Parathyroid adenoma (tissue), 2 donors: ENCODE measurements around the gene PIEZO2.

Source experiments
- H2AFZ ChIP-seq: fragments of 300-600 bp; sonication (generic); one replicate; pipeline ENCODE4 v1.7.0; 2017; ENCODE audit warnings: antibody characterized with exemption, mild to moderate bottlenecking
- H3K27ac ChIP-seq: fragments of 300-600 bp; sonication (generic); one replicate; pipeline ENCODE4 v1.7.0; 2017
- H3K27me3 ChIP-seq: fragments of 300-600 bp; sonication (generic); one replicate; pipeline ENCODE4 v1.7.0; 2017; ENCODE audit warnings: low read length; ENCODE audit not compliant: control insufficient read depth, insufficient read depth
- H3K36me3 ChIP-seq: fragments of 300-600 bp; sonication (generic); one replicate; pipeline ENCODE4 v1.7.0; 2017; ENCODE audit warnings: low read length; ENCODE audit not compliant: control insufficient read depth, insufficient read depth
- H3K4me1 ChIP-seq: fragments of 300-600 bp; sonication (generic); one replicate; pipeline ENCODE4 v1.7.0; 2017; ENCODE audit warnings: control low read depth
- H3K4me2 ChIP-seq: fragments of 300-600 bp; sonication (generic); one replicate; pipeline ENCODE4 v1.7.0; 2017; ENCODE audit warnings: low read length
- H3K4me3 ChIP-seq: fragments of 300-600 bp; sonication (generic); one replicate; pipeline ENCODE4 v1.7.0; 2017; ENCODE audit warnings: low read depth, low read length
- H3K79me2 ChIP-seq: fragments of 300-600 bp; sonication (generic); one replicate; pipeline ENCODE4 v1.7.0; 2017; ENCODE audit warnings: control low read depth
- H3K9ac ChIP-seq: fragments of 300-600 bp; sonication (generic); one replicate; pipeline ENCODE4 v1.7.0; 2017; ENCODE audit warnings: mild to moderate bottlenecking
- H3K9me3 ChIP-seq: fragments of 300-600 bp; sonication (generic); one replicate; pipeline ENCODE4 v1.7.0; 2017; ENCODE audit warnings: low read length; ENCODE audit not compliant: control insufficient read depth
- CTCF ChIP-seq: fragments of 300-600 bp; sonication (generic); IDR thresholded peaks from one replicate; pipeline ENCODE4 v1.7.0; 2017; ENCODE audit warnings: antibody characterized with exemption, mild to moderate bottlenecking
- donor health status: primary hyperparathyroidism.

PIEZO2 gene

DNA sequence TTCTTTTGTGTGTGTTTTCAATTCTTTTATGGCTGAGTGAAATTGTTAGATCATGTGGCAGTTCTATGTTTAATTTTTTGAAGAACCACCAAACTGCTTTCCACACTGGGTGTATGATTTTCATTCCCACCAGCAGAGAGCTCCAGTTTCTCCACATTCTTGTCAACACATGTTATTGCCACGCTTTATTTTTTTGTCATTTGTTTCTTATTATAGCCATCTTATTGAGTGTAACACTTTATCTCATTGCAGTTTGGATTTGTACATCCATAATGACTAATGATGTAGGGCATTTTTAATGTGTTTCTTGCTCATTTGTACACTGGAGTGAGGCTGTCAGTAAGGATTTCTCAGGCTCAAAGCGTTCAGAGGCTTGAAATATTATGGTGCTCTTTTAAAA is 184.2 kb downstream of the PIEZO2 start:
- H2AFZ ChIP-seq, result no peak overlapping the region
- no peaks in the 10 kb centered on the region for H3K9me3 ChIP-seq
- no peak overlapping the region for H3K4me3 ChIP-seq
- TF ChIP-seq CTCF, result no peak
- H3K4me1 ChIP-seq, result no peaks in the 10 kb centered on the region
- no peak overlapping the region for H3K9ac ChIP-seq
- H3K27ac ChIP-seq, result no peak overlapping the region
- no peaks in the 10 kb centered on the region for H3K36me3 ChIP-seq
- H3K79me2 ChIP-seq, result no peaks in the 10 kb centered on the region
- no peaks in the 10 kb centered on the region for H3K27me3 ChIP-seq
- no peak overlapping the region for H3K4me2 ChIP-seq

DNA sequence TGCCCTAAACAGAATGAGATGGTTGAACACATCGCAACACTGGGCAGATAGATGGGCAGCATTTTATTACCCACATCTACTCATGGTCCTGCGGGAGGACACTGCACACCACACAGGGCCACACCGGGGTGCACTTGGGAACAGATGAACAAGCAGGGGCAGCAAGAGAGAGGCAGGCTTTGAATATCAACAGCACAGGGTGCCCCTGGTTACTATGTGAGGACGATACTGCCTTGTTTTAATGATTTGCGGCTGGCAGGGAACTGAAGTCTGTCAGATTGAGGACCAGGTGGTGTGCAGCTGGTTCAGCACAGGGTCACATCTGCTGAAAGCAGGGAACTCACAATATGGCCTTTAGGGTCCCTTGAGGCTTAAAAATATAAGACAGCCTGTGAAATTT is 195.7 kb downstream of the PIEZO2 start:
- no peaks in the 10 kb centered on the region for H3K4me1 ChIP-seq
- H3K36me3 ChIP-seq, result no peaks in the 10 kb centered on the region
- no peaks in the 10 kb centered on the region for H3K9me3 ChIP-seq
- H3K4me3 ChIP-seq, result no peak overlapping the region
- no peaks in the 10 kb centered on the region for H3K79me2 ChIP-seq
- no peak overlapping the region for H3K27ac ChIP-seq
- no peak overlapping the region for H3K9ac ChIP-seq
- H2AFZ ChIP-seq, result no peak overlapping the region
- H3K4me2 ChIP-seq, result no peak overlapping the region
- no peak for TF ChIP-seq CTCF
- no peaks in the 10 kb centered on the region for H3K27me3 ChIP-seq

DNA sequence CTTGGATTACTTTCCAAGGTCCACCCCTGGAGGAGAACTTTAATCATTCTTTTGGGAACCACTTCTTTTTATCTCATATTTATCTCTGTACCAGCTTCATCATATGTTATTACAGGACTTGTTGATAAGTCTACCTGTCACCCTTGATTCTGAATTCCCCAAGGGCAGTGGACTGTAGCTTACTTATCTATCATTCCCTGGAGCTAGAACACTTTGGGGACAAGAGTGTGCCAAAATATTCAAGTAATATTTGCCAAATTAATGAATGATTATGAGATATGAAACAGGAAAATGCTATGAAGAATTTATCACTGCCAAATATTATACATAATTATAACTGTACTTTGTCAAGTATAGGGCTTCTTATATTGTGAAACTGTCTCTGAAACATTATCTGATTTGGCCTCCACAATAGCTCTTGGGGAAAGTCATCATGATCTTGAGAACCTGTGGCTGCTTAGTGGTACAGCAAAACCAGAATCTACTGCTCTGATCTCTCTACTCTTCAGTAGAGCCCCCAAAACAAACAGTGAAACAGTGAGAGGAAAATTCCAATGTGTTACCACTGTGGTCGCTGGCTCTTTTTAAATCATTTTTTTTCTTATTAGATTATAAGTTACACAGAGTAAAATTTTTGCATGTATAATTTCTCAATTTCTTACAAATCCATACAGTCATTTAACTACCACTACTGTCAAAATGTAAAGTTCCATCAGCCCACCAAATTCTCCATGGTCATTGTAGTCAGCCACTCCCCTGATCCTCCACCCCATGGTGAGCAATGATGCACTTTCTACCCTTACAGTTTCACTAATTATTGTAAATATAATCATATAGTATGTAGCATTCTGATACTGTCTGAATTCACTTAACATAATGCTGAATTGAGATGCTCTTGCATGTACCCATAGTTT is 197.5 kb downstream of the PIEZO2 start:
- Histone ChIP-seq H3K4me2 (no peak overlapping the region), H3K36me3 (no peaks in the 10 kb centered on the region), H3K9ac (no peak overlapping the region), H3K27me3 (no peaks in the 10 kb centered on the region), H3K4me1 (no peaks in the 10 kb centered on the region), H3K4me3 (no peak overlapping the region), H3K27ac (no peak overlapping the region), H3K9me3 (no peaks in the 10 kb centered on the region), H2AFZ (no peak overlapping the region), H3K79me2 (no peaks in the 10 kb centered on the region)
- no peak for TF ChIP-seq CTCF

DNA sequence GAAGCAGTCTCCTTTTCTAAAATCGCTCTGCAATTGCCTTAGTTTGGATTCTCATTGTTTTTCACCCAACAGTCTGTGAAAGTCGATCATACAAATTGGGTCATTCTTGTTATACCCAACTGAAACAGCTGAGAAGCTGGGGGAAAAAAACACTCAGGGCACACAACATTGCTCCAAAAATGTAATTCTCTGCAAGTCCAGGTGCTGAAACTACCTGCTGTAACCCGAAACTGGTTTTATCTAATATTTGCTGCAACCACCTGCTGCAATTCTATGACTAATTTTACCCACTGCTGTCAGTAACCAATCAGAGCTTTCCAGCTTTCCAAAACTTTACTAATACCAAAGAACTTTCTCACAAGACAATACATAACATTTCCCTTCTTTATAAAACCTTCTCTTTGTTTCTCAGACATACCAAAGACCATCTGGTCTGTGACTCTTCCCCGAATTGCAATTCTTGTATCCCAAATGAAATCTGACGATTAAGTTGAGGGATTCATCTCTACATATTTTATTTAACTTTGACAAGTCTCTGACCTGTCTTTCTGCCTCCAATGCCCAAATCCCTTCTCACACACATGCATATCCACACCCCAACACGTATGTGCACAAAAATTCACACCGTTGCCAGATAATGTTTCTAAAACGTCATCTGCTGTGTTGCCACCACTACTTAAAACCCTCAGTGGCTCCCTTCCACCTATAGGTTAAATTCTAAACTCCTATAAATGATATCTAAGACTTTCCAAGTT is 198.3 kb downstream of the PIEZO2 start:
- Histone ChIP-seq H3K4me2 (no peak overlapping the region), H3K79me2 (no peaks in the 10 kb centered on the region), H3K9ac (no peak overlapping the region), H3K9me3 (no peaks in the 10 kb centered on the region), H3K4me3 (no peak overlapping the region), H3K4me1 (no peaks in the 10 kb centered on the region), H2AFZ (no peak overlapping the region), H3K27ac (no peak overlapping the region), H3K36me3 (peaks cover 4% of the 10 kb centered on the region), H3K27me3 (no peaks in the 10 kb centered on the region)
- TF ChIP-seq CTCF, result no peak
